Hepatocyte (in vitro differentiated cells): Measurements from ENCODE around the gene GRIK4. TPM values are rescaled to one million over a fixed set of nuclear protein-coding genes. Genes with fewer than 3 reads are reported as not detected.
"Not testable (repeated sequence)": the region's sequence is repeated elsewhere in the genome, so short reads cannot be mapped to it uniquely, and the experiment has no call there.

Experiments
- DNase-seq: peaks from one replicate; pipeline ENCODE4 v3.0.0-alpha.2; 2016; ENCODE audit warnings: low spot score
- H2AFZ ChIP-seq: fragments of 200-600 bp; sonication (generic); 2 replicates; pipeline ENCODE4 v1.6.0; 2016; ENCODE audit warnings: antibody characterized with exemption, mild to moderate bottlenecking
- H3K27ac ChIP-seq: fragments of 200-600 bp; sonication (generic); 2 replicates; pipeline ENCODE4 v1.5.1; 2016; ENCODE audit warnings: mild to moderate bottlenecking
- H3K27me3 ChIP-seq: fragments of 200-600 bp; sonication (generic); 2 replicates; pipeline ENCODE4 v1.6.1; 2016
- H3K36me3 ChIP-seq: fragments of 200-600 bp; sonication (generic); replicated peaks from 2 replicates; pipeline ENCODE4 v1.5.1; 2016; ENCODE audit warnings: low read depth; ENCODE audit not compliant: insufficient read depth
- H3K4me1 ChIP-seq: fragments of 200-600 bp; sonication (generic); 2 replicates; pipeline ENCODE4 v1.5.1; 2016; ENCODE audit warnings: mild to moderate bottlenecking, moderate library complexity; ENCODE audit not compliant: insufficient read depth
- H3K4me2 ChIP-seq: fragments of 200-600 bp; sonication (generic); 2 replicates; pipeline ENCODE4 v1.6.0; 2016
- H3K4me3 ChIP-seq: fragments of 200-600 bp; sonication (generic); 2 replicates; pipeline ENCODE4 v1.5.1; 2016; ENCODE audit warnings: mild to moderate bottlenecking
- H3K79me2 ChIP-seq: fragments of 200-600 bp; sonication (generic); 2 replicates; pipeline ENCODE4 v1.6.0; 2017; ENCODE audit warnings: mild to moderate bottlenecking
- H3K9me2 ChIP-seq: fragments of 200-600 bp; sonication (generic); replicated peaks from 2 replicates; pipeline ENCODE4 v1.6.0; 2017; ENCODE audit warnings: mild to moderate bottlenecking; ENCODE audit not compliant: insufficient read depth
- H3K9me3 ChIP-seq: fragments of 200-600 bp; sonication (generic); 2 replicates; pipeline ENCODE4 v1.5.1; 2016; ENCODE audit warnings: low read depth, mild to moderate bottlenecking
- H4K20me1 ChIP-seq: fragments of 200-600 bp; sonication (generic); 2 replicates; pipeline ENCODE4 v1.6.0; 2016; ENCODE audit warnings: mild to moderate bottlenecking; ENCODE audit not compliant: insufficient read depth, poor library complexity, severe bottlenecking
- EZH2 ChIP-seq: fragments of 200-600 bp; sonication (generic); IDR thresholded peaks from 2 replicates; pipeline ENCODE4 v1.6.1; 2016; ENCODE audit warnings: antibody characterized with exemption, mild to moderate bottlenecking, borderline replicate concordance
- EZH2phosphoT487 ChIP-seq: fragments of 200-600 bp; sonication (generic); IDR thresholded peaks from one replicate; pipeline ENCODE4 v1.6.1; 2018; ENCODE audit warnings: antibody characterized with exemption, mild to moderate bottlenecking, low read depth, moderate library complexity; ENCODE audit not compliant: unreplicated experiment, severe bottlenecking
- WGBS: methylation state at CpG from one replicate; pipeline ENCODE4 v1.1.6; 2016; ENCODE audit warnings: low lambda C conversion rate; ENCODE audit errors: missing lambda C conversion rate; 5-methylcytosine and 5-hydroxymethylcytosine counted together
- polyA plus RNA-seq: library from polyadenylated mRNA; unstranded; fragments of >200 nt; fragmentation: Nextera tagmentation; extraction: Ambion mirVana; gene quantifications from 2 replicates; pipeline ENCODE4 v1.2.1, GENCODE V29; 2016
- total RNA-seq: library from RNA; depleted of rRNA; stranded (reverse); fragments of >200 nt; gene quantifications from 2 replicates; pipeline ENCODE4 v1.2.3, GENCODE V29; 2014
- TF ChIP-seq, protein P1 (sequence below): fragments of 200-600 bp; sonication (generic); IDR thresholded peaks from 2 replicates; pipeline ENCODE4 v1.5.1; 2016; ENCODE audit warnings: antibody characterized with exemption, mild to moderate bottlenecking; ENCODE audit not compliant: poor library complexity

GRIK4 gene
- total and polyA plus RNA-seq, 2 experiments from 2014 or later = 1.5 to 2.3 TPM

DNA sequence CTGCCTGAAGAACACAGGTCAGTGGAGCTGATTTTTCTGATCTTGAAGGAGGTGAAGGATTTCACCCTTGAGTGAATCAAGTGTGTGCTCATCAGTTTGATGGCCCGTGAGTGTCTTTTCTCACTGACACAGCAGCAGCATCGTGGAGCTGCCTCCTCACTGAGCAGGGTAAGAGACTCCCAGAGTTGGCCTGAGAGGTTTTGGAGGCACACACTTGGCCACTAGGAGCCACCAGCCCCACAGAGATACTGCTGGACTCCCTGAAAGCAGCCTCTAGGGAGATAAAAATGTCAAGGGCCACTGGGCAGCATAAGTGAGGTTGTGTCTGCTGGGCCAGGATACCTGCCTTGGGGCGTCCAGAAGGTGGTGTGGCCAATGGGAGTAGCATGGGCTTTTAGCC lies 245.4 kb downstream of the GRIK4 start:
- no peak for TF ChIP-seq EZH2
- TF ChIP-seq, protein P1, sequence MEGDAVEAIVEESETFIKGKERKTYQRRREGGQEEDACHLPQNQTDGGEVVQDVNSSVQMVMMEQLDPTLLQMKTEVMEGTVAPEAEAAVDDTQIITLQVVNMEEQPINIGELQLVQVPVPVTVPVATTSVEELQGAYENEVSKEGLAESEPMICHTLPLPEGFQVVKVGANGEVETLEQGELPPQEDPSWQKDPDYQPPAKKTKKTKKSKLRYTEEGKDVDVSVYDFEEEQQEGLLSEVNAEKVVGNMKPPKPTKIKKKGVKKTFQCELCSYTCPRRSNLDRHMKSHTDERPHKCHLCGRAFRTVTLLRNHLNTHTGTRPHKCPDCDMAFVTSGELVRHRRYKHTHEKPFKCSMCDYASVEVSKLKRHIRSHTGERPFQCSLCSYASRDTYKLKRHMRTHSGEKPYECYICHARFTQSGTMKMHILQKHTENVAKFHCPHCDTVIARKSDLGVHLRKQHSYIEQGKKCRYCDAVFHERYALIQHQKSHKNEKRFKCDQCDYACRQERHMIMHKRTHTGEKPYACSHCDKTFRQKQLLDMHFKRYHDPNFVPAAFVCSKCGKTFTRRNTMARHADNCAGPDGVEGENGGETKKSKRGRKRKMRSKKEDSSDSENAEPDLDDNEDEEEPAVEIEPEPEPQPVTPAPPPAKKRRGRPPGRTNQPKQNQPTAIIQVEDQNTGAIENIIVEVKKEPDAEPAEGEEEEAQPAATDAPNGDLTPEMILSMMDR = no peak
- TF ChIP-seq EZH2phosphoT487 = no peak
- no peaks in the 10 kb centered on the region for H3K27me3 ChIP-seq
- H3K4me1 ChIP-seq = no peaks in the 10 kb centered on the region
- no peaks in the 10 kb centered on the region for H3K79me2 ChIP-seq
- WGBS = 69% methylated on average over 3 of the region's 3 CpGs
- no peak overlapping the region for H2AFZ ChIP-seq
- H3K9me2 ChIP-seq = no peaks in the 10 kb centered on the region
- H3K4me3 ChIP-seq = no peak overlapping the region
- no peak overlapping the region for H3K4me2 ChIP-seq
- no peaks in the 10 kb centered on the region for H4K20me1 ChIP-seq
- H3K27ac ChIP-seq = no peak overlapping the region
- no peaks in the 10 kb centered on the region for H3K9me3 ChIP-seq
- H3K36me3 ChIP-seq = no peaks in the 10 kb centered on the region
- DNase-seq = no peak

DNA sequence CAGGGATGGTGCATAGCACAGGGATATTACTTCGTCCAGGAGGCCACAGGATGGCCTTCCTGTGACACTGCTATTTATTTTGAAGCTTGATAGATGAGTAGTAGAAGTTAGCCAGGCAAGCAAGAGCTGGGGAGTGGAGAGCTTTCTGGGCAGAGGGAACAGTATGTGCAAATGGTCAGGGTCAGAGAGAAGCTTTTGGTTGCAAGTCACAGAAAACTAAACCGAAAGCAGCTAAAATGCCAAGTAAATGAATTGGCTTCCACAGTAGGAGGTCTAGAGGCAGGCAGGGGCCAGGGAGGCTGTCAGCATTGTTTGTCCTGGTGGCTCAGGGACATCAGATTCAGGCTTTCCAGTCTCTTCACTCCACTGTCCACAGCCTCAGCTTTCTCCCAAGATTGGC lies 247.5 kb downstream of the GRIK4 start:
- Histone ChIP-seq H3K4me3 (no peak overlapping the region), H3K4me1 (no peaks in the 10 kb centered on the region), H4K20me1 (no peaks in the 10 kb centered on the region), H3K27ac (no peak overlapping the region), H3K36me3 (no peaks in the 10 kb centered on the region), H3K79me2 (no peaks in the 10 kb centered on the region), H3K27me3 (no peaks in the 10 kb centered on the region), H2AFZ (no peak overlapping the region), H3K4me2 (no peak overlapping the region), H3K9me3 (no peaks in the 10 kb centered on the region), H3K9me2 (no peaks in the 10 kb centered on the region)
- DNase-seq = no peak
- WGBS = 72% methylated on average over 2 of the region's 2 CpGs
- TF ChIP-seq EZH2phosphoT487 (no peak), EZH2 (no peak)
- TF ChIP-seq, protein P1 = no peak

DNA sequence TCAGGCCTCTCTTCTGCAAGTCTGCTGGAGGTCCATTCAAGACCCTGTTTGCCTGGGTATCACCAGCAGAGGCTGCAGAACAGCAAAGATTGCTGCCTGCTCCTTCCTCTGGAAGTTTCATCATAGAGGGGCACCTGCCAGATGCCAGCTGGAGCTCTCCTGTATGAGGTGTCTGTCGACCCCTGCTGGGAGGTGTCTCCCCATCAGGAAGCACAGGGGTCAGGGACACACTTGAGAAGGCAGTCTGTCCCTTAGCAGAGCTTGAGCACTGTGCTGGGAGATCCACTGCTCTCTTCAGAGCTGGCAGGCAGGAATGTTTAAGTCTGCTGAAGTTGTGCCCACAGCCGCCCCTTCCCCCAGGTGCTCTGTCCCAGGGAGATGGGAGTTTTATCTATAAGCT lies 254.2 kb downstream of the GRIK4 start:
- not testable (repeated sequence) for H2AFZ ChIP-seq, H3K9me3 ChIP-seq, H3K36me3 ChIP-seq, H3K4me1 ChIP-seq, H3K4me2 ChIP-seq, DNase-seq, H3K9me2 ChIP-seq, H4K20me1 ChIP-seq, H3K4me3 ChIP-seq, H3K27ac ChIP-seq, H3K27me3 ChIP-seq, H3K79me2 ChIP-seq
- WGBS = 81% methylated on average over 2 of the region's 2 CpGs

DNA sequence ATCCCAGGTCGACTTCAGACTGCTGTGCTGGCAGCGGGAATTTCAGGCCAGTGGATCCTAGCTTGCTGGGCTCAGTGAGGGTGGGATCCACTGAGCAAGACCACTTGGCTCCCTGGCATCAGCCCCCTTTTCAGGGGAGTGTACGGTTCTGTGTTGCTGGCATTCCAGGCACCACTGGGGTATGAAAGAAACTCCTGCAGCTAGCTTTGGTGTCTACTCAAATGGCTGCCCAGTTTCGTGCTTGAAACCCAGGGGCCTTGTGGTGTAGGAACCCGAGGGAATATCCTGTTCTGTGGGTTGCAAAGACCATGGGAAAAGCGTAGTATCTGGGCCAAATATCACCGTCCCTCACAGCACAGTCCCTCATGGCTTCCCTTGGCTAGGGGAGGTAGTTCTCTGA lies 254.8 kb downstream of the GRIK4 start:
- Histone ChIP-seq H3K4me2 (no peak overlapping the region), H3K27ac (no peak overlapping the region), H3K36me3 (no peaks in the 10 kb centered on the region), H3K79me2 (no peaks in the 10 kb centered on the region), H4K20me1 (no peaks in the 10 kb centered on the region), H3K27me3 (no peaks in the 10 kb centered on the region), H3K4me1 (no peaks in the 10 kb centered on the region), H3K4me3 (no peak overlapping the region), H3K9me2 (no peaks in the 10 kb centered on the region), H2AFZ (no peak overlapping the region), H3K9me3 (no peaks in the 10 kb centered on the region)
- DNase-seq = no peak
- TF ChIP-seq, protein P1 = no peak
- TF ChIP-seq EZH2phosphoT487 = no peak
- TF ChIP-seq EZH2 = no peak
- 84% methylated on average over 7 of the region's 7 CpGs for WGBS
